Right ventricle myocardium superior (tissue), 1 donor: ENCODE results near the gene C9orf153. TPM values are rescaled to one million over a fixed set of nuclear protein-coding genes. Genes with fewer than 3 reads are reported as not detected.
"Not testable (repeated sequence)": the region's sequence is repeated elsewhere in the genome, so short reads cannot be mapped to it uniquely, and the experiment has no call there.

Experiments
- ATAC-seq: fragments of 200-7000 bp; cut with Tn5 transposase; one replicate; pipeline ENCODE4 v1.9.1; 2020; ENCODE audit warnings: mild to moderate bottlenecking; ENCODE audit not compliant: poor library complexity
- DNase-seq: peaks from one replicate; pipeline ENCODE4 v3.0.0-alpha.2; 2020
- intact Hi-C: fragments of 100-400 bp; cut with DNase I; formaldehyde crosslinking; loops from one replicate; pipeline ENCODE4 v1.11.2; 2022
- long read RNA-seq: library from polyadenylated mRNA; unstranded; transcript quantifications from one replicate; pipeline ENCODE4 v2.0.0, GENCODE V29; 2021
- total RNA-seq: library from RNA; stranded (reverse); fragmentation: NEBNext Ultra II Directional; extraction: Animal tissue kit (Norgen Biotek cat#: 25700); gene quantifications from one replicate; pipeline ENCODE4 v1.2.1, GENCODE V29; 2021
- donor health status: DM: no; HTN: yes; CAD: no; lungs with severe emphysema.

Gene C9orf153
- total RNA-seq: 0.22 TPM
- long read RNA-seq: 0 reads

DNA sequence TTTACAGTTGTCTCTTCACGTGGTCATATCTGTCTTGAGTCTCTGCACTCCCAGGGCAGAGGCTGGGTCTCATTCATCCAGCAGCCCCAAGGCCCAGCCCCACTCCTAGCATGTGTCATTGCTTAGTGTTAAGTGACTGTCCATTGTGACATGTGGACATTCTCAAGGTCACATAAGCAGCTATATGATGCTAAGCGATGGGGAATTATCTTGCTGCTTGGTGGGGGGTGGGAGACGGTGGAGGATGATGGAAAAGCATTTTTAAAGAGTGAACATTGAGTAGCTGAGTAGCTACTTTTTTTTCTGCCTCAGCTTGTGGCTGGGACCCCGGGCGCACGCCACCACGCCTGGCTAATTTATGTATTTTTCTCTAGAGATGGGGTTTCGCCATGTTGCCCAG, at the start of gene C9orf153:
Gene C9orf153 (minus strand): TSS at position 101 of the 400 bp plus-strand sequence. CDS start 30,054 bp downstream, outside the sequence.
- no peak for ATAC-seq
- intact Hi-C loops: no loop called here
- DNase-seq: no peak

DNA sequence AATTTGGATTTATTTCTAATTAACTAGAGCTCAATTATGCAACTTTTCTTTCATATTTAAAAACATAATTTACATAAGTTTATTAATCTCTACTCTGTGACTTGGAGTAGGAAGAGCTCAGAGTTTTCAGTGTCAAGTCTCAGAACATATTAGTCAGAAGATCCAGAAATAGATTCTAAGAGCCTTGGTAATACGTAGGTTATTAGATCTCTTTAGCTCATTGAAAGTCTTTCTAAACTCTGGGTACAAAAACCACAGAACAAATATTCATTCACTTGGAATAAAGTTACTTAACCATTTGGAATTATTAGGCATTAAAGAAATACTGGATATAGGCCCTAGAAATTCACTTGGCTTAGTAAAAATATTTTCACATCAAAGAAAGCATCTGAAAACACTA, 49.2 kb upstream of the C9orf153 start:
- intact Hi-C loops: no loop called here
- no peak for ATAC-seq
- DNase-seq: no peak

- DNase-seq (no peak), ATAC-seq (no peak)
- intact Hi-C loops: no loop called here
These were observed 44.8 kb upstream of the C9orf153 start for GRCh38 chr9:86304236-86304730.

GRCh38 chr9:86303316-86303975, 44.0 kb upstream of the C9orf153 start:
- intact Hi-C loops: no loop called here
- ATAC-seq (no peak), DNase-seq (no peak)

DNA sequence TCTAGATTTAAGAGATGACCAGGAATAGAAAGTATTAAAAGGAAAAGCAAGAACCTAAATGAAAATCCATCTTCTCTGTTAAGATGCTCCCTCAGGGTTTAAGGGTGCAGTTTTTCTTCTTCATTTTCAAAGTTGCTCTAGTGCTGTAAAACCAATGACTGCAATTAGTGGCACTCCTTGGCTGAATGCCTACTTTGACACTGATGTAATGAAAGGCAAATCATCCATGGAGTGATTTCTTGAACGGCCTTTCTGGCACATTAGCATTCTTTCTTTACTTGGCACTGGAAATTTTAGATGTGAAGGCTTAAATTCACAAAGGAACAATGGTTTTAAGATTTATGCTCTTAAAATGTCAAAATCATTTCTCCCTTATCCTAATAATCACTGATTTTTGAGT, 42.2 kb upstream of the C9orf153 start:
- DNase-seq (no peak), ATAC-seq (no peak)
- intact Hi-C loops: no loop called here

- ATAC-seq: no peak
- intact Hi-C loops: no loop called here
- no peak for DNase-seq
These were observed 41.2 kb upstream of the C9orf153 start for GRCh38 chr9:86300701-86301100.

- no peak for ATAC-seq
These were observed 39.4 kb upstream of the C9orf153 start for GRCh38 chr9:86298873-86299272.

GRCh38 chr9:86290341-86290740, 30.9 kb upstream of the C9orf153 start:
- DNase-seq, ATAC-seq, intact Hi-C loops: not testable (repeated sequence)

More at GRCh38 chr9:86298873-86299272, 39.4 kb upstream of the C9orf153 start:
- intact Hi-C loops: no loop called here
- no peak for DNase-seq

GRCh38 chr9:86288499-86289198, 29.2 kb upstream of the C9orf153 start:
- no peak for DNase-seq
- ATAC-seq: no peak
- intact Hi-C loops: no loop called here

DNA sequence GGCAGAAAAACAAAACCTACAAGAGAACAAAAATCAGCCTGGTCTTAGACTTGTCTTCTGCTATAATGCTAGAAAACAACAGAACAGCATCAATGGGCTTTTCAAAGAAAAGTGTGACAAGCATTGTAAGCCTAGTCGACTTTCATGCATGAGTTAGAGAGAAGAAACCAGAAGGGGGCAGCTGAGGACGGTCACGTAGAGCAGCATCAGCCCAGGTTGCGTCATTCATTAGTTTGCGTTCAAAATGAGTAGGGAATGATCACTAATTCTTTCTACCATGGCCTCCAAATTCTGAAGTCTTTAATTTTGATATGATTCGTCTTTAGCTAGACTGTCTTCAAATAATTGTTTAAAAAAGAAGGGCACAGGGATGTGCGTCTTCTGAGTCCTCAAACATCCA, 27.6 kb upstream of the C9orf153 start:
- intact Hi-C loops: no loop called here
- DNase-seq (no peak), ATAC-seq (no peak)

GRCh38 chr9:86286278-86286677, 26.8 kb upstream of the C9orf153 start:
- intact Hi-C loops: no loop called here
- no peak for DNase-seq
- ATAC-seq: no peak

GRCh38 chr9:86285261-86285660, 25.8 kb upstream of the C9orf153 start:
- ATAC-seq (no peak), DNase-seq (no peak)
- intact Hi-C loops: no loop called here

DNA sequence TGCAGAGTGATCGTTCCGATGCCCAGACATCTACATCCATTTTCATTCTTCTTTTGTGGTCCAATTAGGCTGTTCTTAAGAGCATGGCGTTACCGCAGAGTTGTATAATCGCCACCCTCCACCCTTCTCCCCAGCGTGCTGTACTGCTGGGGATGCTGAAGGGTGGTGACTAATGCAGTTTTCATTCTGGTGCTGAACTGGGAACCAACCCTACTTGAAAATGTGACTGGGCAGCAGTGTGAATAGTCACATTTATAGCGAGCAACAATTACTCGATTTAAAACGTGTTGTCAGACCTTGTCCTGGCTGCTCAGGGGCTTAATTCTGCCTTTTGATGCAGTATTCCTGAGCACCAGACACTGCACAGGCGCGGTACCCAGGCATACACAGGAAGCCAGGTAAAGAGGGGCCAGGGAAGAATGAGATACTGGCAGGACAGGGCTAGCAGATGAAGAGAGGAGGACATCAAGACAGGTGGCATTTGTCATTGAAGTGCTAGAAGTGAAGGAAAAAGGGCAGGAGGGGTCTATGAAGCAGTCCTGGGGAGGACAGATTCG, 23.6 kb upstream of the C9orf153 start:
- DNase-seq (no peak), ATAC-seq (peak; percentile 6)
- intact Hi-C loops: no loop called here

- peak; percentile 98 for ATAC-seq
- intact Hi-C loops: no loop called here
These were observed 22.9 kb upstream of the C9orf153 start, which contains the start of gene ISCA1 for GRCh38 chr9:86282077-86282978. TSS of gene ISCA1 (minus strand) at chr9:86282538. CDS start at chr9:86282458, 80 bp downstream.

GRCh38 chr9:86281593-86282076, 22.2 kb upstream of the C9orf153 start:
- intact Hi-C loops: no loop called here
- ATAC-seq (peak; percentile 17), DNase-seq (no peak)

More at GRCh38 chr9:86282077-86282978, 22.9 kb upstream of the C9orf153 start, which contains the start of gene ISCA1:
- peak; percentile 99 for DNase-seq

DNA sequence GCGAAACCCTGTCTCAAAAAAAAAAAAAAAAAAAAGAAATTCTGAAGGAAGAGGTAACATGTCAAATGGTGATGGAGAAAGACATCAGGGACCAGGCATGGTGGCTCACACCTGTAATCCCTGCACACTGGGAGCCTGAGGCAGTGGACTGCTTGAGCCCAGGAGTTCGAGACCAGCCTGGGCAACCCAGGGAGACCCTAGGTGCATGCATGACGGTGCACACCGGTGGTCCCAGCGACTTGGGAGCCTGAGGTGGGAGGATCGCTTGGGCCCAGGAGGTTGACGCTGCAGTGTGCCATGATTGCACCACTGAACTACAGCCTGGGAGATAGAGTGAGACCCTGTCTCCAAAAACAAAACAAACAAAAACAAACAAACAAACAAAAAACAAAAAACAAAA, 21.1 kb upstream of the C9orf153 start:
- no peak for ATAC-seq
- intact Hi-C loops: no loop called here
- no peak for DNase-seq

DNA sequence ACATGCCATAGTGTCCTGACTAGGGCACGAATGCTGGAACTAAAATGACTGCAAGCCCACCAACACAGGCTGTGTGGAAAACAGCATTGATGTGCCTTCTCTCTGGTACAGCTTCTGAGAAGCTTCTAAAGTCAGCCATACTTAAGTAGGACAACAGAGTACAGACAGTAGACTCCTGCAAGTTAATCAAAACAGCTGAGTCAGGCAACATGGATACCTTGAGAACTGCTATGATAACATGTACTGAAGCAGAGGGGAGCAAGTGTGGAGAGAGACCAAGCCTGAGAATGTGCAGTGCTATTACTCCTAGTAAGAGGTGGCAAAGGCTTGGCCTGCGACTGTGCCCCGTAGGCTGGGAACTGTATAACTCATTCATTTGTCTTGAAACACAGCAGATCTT, 20.4 kb upstream of the C9orf153 start:
- intact Hi-C loops: no loop called here
- ATAC-seq: no peak
- no peak for DNase-seq

DNA sequence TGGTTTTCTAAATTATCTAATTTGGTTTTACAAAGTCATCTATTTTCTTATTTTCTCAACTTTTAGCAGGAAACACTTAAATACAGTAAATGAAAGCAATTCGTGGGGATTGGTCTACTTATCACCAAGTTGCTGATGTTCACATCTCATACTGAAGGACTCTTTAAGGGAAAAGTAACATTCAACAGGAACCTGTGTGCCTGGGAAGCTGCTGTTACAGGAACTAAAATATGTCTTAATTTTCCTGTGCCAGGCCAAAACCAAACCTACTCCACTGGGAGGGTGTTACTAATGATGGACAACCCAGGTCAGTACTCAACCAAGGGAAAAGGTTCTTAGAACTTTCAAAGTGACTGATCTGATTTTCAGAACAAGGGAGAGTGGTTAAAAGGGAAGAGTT, 17.6 kb upstream of the C9orf153 start:
- intact Hi-C loops: no loop called here
- ATAC-seq (no peak), DNase-seq (no peak)

DNA sequence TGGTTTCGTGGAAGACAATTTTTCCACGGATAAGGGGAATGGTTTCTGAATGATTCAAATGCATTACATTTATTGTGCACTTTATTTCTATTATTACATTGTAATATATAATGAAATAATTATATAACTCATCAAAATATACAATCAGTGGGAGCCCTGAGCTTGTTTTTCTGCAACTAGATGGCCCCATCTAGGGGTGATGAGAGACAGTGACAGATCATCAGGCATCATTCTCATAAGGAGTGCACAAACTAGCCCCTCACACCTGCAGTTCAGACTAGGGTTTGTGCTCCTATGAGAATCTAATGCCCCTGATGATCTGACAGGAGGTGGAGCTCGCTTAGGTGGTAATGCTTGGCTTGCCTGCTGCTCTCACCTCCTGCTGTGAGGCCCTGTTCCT, 16.5 kb upstream of the C9orf153 start:
- DNase-seq: no peak
- ATAC-seq: no peak
- intact Hi-C loops: no loop called here
